Caco-2 (cell line): ENCODE results near the gene DDX11. TPM values are rescaled to one million over a fixed set of nuclear protein-coding genes. Genes with fewer than 3 reads are reported as not detected.
A peak's percentile ranks its signal among the peaks of the same experiment; 100 is the strongest.
"Not testable (repeated sequence)": the region's sequence is repeated elsewhere in the genome, so short reads cannot be mapped to it uniquely, and the experiment has no call there.

Source experiments
- BruUV-seq: library from RNA; stranded (reverse); fragments of 400-500 nt; replicated peaks from 2 replicates; lab custom pipeline; 2021; lab: Mats Ljungman, UMichigan
- CTCF ChIA-PET: fragments of 300-600 bp; sonication (Branson Sonifier 250); formaldehyde crosslinking; loops from one replicate; lab custom pipeline; 2022; ENCODE audit warnings: antibody characterized with exemption; lab: Charles Lee
- POLR2A ChIA-PET: fragments of 300-600 bp; sonication (Branson Sonifier 250); formaldehyde crosslinking; loops from one replicate; lab custom pipeline; 2022; ENCODE audit warnings: antibody characterized with exemption; lab: Charles Lee
- DNase-seq, 2 experiments: peaks; one replicate each; pipeline versions ENCODE4 v3.0.0 to v3.0.0-alpha.2; 2020 to 2022
- H3K27me3 ChIP-seq: replicated peaks from 2 replicates; pipeline ENCODE4 v1.6.0; 2011; ENCODE audit warnings: low read length; ENCODE audit not compliant: control insufficient read depth, insufficient read depth
- H3K36me3 ChIP-seq: 2 replicates; pipeline ENCODE4 v1.5.1; 2011; ENCODE audit warnings: low read length; ENCODE audit not compliant: control insufficient read depth, insufficient read depth
- H3K4me1 ChIP-seq: fragments of 250-450 bp; sonication (Bioruptor Pico); 2 replicates; pipeline ENCODE4 v1.5.1; 2020; ENCODE audit warnings: mild to moderate bottlenecking
- H3K4me3 ChIP-seq: 2 replicates; pipeline ENCODE4 v1.5.1; 2011; ENCODE audit warnings: low read depth, mild to moderate bottlenecking, control low read depth, low read length
- H3K9me3 ChIP-seq: fragments of 250-450 bp; sonication (Bioruptor Pico); 2 replicates; pipeline ENCODE4 v1.5.1; 2020; ENCODE audit warnings: mild to moderate bottlenecking, moderate library complexity
- H3K27ac Mint-ChIP-seq: one replicate; pipeline ENCODE4 v1.8.0; 2022; ENCODE audit warnings: mixed read lengths; ENCODE audit not compliant: unreplicated experiment
- H3K27me3 Mint-ChIP-seq: one replicate; pipeline ENCODE4 v1.8.0; 2022; ENCODE audit warnings: mixed read lengths; ENCODE audit not compliant: insufficient read depth, unreplicated experiment
- H3K36me3 Mint-ChIP-seq: one replicate; pipeline ENCODE4 v1.8.0; 2022; ENCODE audit warnings: mild to moderate bottlenecking, mixed read lengths; ENCODE audit not compliant: insufficient read depth, unreplicated experiment
- H3K4me1 Mint-ChIP-seq: one replicate; pipeline ENCODE4 v1.8.0; 2022; ENCODE audit warnings: low read depth, mixed read lengths; ENCODE audit not compliant: unreplicated experiment
- H3K4me3 Mint-ChIP-seq: one replicate; pipeline ENCODE4 v1.8.0; 2022; ENCODE audit warnings: mild to moderate bottlenecking, moderate library complexity, mixed read lengths; ENCODE audit not compliant: unreplicated experiment
- H3K9me3 Mint-ChIP-seq: one replicate; pipeline ENCODE4 v1.8.0; 2022; ENCODE audit warnings: mixed read lengths; ENCODE audit not compliant: unreplicated experiment
- intact Hi-C: fragments of 100-400 bp; cut with micrococcal nuclease; formaldehyde crosslinking; loops from one replicate; pipeline ENCODE4 v1.10.0; 2022; ENCODE audit not compliant: unreplicated experiment
- total RNA-seq: library from RNA; stranded (reverse); gene quantifications from 2 replicates; pipeline ENCODE4 v1.2.3, GENCODE V29; 2022
- TF ChIP-seq, protein P1 (sequence below), 2 experiments: fragments of 200-600 bp in 1 of 2; IDR thresholded peaks; 1 replicate in 1 of 2; 2 replicates in 1 of 2; pipeline versions ENCODE4 v1.5.1 to v1.8.0; 2011 to 2022; ENCODE audit warnings: antibody characterized with exemption in 1 of 2, control low read depth in 1 of 2, inconsistent platforms in 1 of 2, low read depth in 1 of 2, low read length in 1 of 2, mild to moderate bottlenecking in 1 of 2, moderate library complexity in 1 of 2; ENCODE audit not compliant: insufficient read depth in 1 of 2, severe bottlenecking in 1 of 2, unreplicated experiment in 1 of 2

Gene DDX11
- total RNA-seq, 1 experiment from 2014 or later = 175 TPM

DNA sequence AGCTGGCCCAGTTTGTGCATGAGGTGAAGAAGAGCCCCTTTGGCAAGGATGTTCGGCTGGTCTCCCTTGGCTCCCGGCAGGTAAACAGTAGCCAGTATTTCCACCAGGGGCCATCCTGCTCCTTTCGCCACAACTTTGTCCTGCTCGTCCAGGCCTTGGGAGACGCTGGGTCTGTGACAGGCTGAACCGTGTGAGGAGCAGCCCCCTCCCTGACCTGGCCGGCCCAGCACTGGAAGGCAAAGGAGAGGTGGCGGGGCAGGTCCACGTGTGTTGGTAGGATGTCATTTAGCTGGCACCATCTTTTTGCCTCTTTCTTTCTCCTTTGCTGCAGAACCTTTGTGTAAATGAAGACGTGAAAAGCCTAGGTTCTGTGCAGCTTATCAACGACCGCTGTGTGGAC, 15.4 kb downstream of the DDX11 start:
- H3K4me1 Mint-ChIP-seq = no peaks in the 10 kb centered on the region
- Histone ChIP-seq H3K36me3 (peaks cover 1% of the 10 kb centered on the region; the same call in 1 of the 2 replicates), H3K27me3 (no peaks in the 10 kb centered on the region), H3K4me1 (no peaks in the 10 kb centered on the region), H3K9me3 (no peaks in the 10 kb centered on the region), H3K4me3 (no peak overlapping the region)
- no peaks in the 10 kb centered on the region for H3K9me3 Mint-ChIP-seq
- intact Hi-C loops = no loop called here
- no peak overlapping the region for H3K27ac Mint-ChIP-seq
- H3K36me3 Mint-ChIP-seq = peaks cover 21% of the 10 kb centered on the region
- ChIA-PET CTCF (interaction anchor here (0.6 kb wide), 1 partner anchor 15 kb away, joined by 4 read pairs; no protein-coding TSS in a partner anchor), POLR2A (no interaction called here)
- BruUV-seq = no TSS peak
- H3K27me3 Mint-ChIP-seq = no peaks in the 10 kb centered on the region
- TF ChIP-seq, protein P1, sequence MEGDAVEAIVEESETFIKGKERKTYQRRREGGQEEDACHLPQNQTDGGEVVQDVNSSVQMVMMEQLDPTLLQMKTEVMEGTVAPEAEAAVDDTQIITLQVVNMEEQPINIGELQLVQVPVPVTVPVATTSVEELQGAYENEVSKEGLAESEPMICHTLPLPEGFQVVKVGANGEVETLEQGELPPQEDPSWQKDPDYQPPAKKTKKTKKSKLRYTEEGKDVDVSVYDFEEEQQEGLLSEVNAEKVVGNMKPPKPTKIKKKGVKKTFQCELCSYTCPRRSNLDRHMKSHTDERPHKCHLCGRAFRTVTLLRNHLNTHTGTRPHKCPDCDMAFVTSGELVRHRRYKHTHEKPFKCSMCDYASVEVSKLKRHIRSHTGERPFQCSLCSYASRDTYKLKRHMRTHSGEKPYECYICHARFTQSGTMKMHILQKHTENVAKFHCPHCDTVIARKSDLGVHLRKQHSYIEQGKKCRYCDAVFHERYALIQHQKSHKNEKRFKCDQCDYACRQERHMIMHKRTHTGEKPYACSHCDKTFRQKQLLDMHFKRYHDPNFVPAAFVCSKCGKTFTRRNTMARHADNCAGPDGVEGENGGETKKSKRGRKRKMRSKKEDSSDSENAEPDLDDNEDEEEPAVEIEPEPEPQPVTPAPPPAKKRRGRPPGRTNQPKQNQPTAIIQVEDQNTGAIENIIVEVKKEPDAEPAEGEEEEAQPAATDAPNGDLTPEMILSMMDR (IDR thresholded peaks at IDR 0.05; ENCODE audit: insufficient read depth in 1 of 2, low read depth in 1 of 2, low read length in 1 of 2, severe bottlenecking in 1 of 2, unreplicated experiment in 1 of 2) = no peak
- H3K4me3 Mint-ChIP-seq = no peak overlapping the region
- no peak for DNase-seq

DNA sequence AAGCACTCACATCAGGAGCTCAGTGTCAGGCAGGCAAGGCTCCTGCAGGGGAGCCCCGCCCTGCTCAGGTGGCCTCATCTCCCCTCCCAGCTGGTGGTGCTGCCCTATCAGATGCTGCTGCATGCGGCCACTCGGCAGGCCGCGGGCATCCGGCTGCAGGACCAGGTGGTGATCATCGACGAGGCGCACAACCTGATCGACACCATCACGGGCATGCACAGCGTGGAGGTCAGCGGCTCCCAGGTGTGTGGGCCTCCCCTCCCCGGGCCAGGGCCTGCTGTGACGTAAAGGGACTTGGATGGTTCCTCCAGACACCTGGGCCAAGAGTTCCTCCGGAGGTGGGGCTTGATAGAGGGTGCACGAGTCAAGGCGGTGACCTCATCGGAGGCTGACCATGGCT, 18.0 kb downstream of the DDX11 start:
- DNase-seq, CTCF ChIA-PET, H3K27me3 ChIP-seq, H3K4me3 Mint-ChIP-seq, POLR2A ChIA-PET, H3K27me3 Mint-ChIP-seq, intact Hi-C loops, H3K4me1 Mint-ChIP-seq, H3K4me1 ChIP-seq, H3K9me3 ChIP-seq, H3K9me3 Mint-ChIP-seq, H3K27ac Mint-ChIP-seq, H3K36me3 ChIP-seq, H3K4me3 ChIP-seq, BruUV-seq: not testable (repeated sequence)
- H3K36me3 Mint-ChIP-seq = peaks cover 32% of the 10 kb centered on the region

DNA sequence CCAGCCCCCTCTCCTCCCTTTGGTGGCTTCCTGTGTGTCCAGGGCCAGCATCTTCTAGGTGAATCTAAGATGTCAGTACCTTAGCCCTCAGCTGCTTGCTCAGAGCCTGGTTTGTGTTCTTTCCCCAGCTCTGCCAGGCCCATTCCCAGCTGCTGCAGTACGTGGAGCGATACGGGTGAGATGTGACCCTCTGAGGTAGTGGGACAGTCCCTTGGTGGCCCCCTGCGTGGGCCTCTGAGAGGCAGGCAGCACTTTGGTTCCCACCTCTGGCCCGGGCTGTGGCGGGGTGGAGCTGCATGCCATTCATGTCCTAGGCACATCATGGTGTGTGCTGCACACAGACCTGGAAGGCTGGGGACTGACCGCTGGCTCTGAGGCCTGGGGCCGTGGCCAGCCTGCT, 19.1 kb downstream of the DDX11 start:
- H3K9me3 Mint-ChIP-seq, H3K27me3 Mint-ChIP-seq, H3K4me3 ChIP-seq, H3K4me1 Mint-ChIP-seq, H3K27ac Mint-ChIP-seq, POLR2A ChIA-PET, H3K27me3 ChIP-seq, intact Hi-C loops, BruUV-seq, DNase-seq, H3K36me3 ChIP-seq, H3K9me3 ChIP-seq, H3K4me3 Mint-ChIP-seq, H3K4me1 ChIP-seq, CTCF ChIA-PET: not testable (repeated sequence)
- peaks cover 43% of the 10 kb centered on the region for H3K36me3 Mint-ChIP-seq

DNA sequence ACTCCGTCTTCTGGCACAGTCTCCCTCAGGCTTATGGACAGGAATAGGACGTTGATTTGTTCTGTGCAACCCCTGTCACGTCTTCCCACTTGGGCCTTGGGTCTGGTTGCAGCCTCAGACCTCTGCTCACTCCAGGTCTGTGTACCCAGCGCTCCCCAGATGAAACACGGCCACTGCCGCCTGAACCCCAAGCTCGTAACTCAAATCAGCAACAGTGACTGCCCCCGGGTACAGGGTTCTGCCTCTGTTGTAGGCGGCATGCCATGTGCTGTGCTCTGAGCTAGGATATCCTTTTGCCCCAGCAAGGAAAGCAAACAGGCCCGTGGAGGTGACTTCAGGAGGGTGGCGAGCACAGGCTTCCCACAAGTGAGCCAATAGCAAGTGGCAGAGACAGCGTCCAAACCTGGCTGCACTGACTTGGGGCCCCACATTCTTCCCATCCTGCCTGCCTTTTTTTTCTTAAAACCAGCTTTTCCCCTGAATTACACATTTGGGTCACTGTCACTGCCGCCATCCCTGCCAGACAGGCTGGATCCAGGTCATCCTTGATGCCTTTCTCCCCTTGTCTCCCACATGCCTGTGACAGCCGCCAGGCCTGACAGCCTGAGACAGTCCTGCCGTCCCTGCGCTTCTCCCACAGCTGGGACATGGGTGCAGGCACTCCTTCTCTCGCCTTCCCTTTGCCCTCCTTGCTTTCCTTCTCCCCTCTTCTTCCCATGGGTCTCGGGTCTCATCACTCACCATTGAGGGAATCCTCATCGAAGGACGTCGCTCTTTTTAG, 21.6 kb downstream of the DDX11 start:
- H3K4me1 Mint-ChIP-seq, H3K9me3 Mint-ChIP-seq, DNase-seq, H3K4me3 Mint-ChIP-seq, H3K27me3 Mint-ChIP-seq, H3K27me3 ChIP-seq, H3K4me3 ChIP-seq, H3K4me1 ChIP-seq, CTCF ChIA-PET, H3K9me3 ChIP-seq, BruUV-seq, POLR2A ChIA-PET, H3K36me3 ChIP-seq, intact Hi-C loops, H3K27ac Mint-ChIP-seq: not testable (repeated sequence)
- peaks cover 50% of the 10 kb centered on the region for H3K36me3 Mint-ChIP-seq

DNA sequence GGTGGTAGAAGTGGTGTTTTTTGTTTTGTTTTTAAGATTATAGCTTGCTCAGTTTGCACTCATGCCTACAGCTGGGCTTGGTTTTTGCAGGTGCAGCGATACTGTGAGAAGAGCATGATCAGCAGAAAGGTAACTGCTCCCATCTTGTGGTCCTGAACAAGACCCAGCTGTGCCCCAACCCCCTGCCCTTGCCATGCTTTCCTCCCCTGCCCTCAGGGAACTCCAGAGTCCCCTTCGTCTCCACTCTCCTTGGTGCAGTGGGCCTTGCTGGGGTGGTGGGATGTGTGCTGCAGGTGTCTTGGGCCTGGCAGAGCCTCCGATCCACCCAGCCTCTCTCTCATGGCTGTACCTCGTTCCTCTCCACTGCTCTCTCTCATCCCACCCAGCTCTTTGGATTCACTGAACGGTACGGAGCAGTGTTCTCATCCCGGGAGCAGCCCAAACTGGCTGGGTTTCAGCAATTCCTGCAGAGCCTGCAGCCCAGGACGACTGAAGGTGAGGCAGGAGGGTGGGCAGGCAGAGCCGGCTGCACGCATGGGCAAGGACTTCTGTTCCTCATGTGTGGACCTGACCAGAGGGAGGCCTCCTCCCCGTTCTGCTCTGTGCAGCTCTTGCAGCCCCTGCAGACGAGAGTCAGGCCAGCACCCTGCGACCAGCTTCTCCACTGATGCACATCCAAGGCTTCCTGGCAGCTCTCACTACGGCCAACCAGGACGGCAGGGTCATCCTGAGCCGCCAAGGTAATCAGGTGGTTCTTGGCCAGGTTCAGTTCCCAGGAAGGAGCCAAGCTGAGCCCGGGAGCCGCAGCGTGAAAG, 22.8 kb downstream of the DDX11 start:
- H3K4me1 Mint-ChIP-seq, H3K4me1 ChIP-seq, POLR2A ChIA-PET, H3K27me3 Mint-ChIP-seq, H3K36me3 ChIP-seq, BruUV-seq, H3K9me3 ChIP-seq, H3K4me3 Mint-ChIP-seq, H3K4me3 ChIP-seq, H3K9me3 Mint-ChIP-seq, intact Hi-C loops, CTCF ChIA-PET, H3K27ac Mint-ChIP-seq, H3K27me3 ChIP-seq: not testable (repeated sequence)
- peaks cover 62% of the 10 kb centered on the region for H3K36me3 Mint-ChIP-seq
- DNase-seq = peak in 1 of 2 experiments; percentile 35

DNA sequence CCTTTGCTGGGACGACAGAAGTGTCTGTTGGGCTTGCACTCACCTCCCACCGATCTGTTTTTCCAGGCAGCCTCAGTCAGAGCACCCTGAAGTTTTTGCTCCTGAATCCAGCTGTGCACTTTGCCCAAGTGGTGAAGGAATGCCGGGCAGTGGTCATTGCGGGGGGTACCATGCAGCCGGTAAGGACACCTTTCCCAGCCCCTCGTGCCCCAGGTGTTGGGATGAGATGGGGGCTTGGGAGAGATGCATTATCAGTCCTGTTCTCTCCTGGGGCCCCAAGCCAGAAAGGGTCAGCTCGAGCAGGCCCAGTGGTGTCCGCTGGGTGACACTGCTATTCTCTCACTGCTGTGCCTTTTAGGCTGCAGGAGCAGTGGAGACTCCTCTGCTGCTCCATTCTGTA, 24.2 kb downstream of the DDX11 start:
- peaks cover 74% of the 10 kb centered on the region for H3K36me3 Mint-ChIP-seq
- H3K27me3 ChIP-seq, H3K9me3 ChIP-seq, H3K4me3 ChIP-seq, BruUV-seq, POLR2A ChIA-PET, intact Hi-C loops, DNase-seq, CTCF ChIA-PET, H3K4me1 ChIP-seq, H3K4me3 Mint-ChIP-seq, H3K36me3 ChIP-seq, H3K9me3 Mint-ChIP-seq, H3K27ac Mint-ChIP-seq, H3K4me1 Mint-ChIP-seq, H3K27me3 Mint-ChIP-seq: not testable (repeated sequence)
